Panc1 (cell line): ENCODE data around the gene ADCY9. TPM values are rescaled to one million over a fixed set of nuclear protein-coding genes. Genes with fewer than 3 reads are reported as not detected.

ENCODE experiments used
- ATAC-seq: fragments of 200-7000 bp; cut with Tn5 transposase; 2 replicates; pipeline ENCODE4 v1.9.1; 2020; ENCODE audit warnings: mild to moderate bottlenecking, moderate library complexity
- BruUV-seq: library from RNA; stranded (reverse); fragments of 400-500 nt; replicated peaks from 2 replicates; lab custom pipeline; 2021; lab: Mats Ljungman, UMichigan
- CTCF ChIA-PET: fragments of 300-600 bp; sonication (Branson Sonifier 250); formaldehyde crosslinking; loops from one replicate; lab custom pipeline; 2022; ENCODE audit warnings: antibody characterized with exemption; lab: Charles Lee
- POLR2A ChIA-PET: fragments of 300-600 bp; sonication (Branson Sonifier 250); formaldehyde crosslinking; loops from one replicate; lab custom pipeline; 2022; ENCODE audit warnings: antibody characterized with exemption; lab: Charles Lee
- DNase-seq: peaks from one replicate; pipeline ENCODE4 v3.0.0-alpha.2; 2010; ENCODE audit warnings: low read depth, low spot score
- H3K27ac ChIP-seq: 2 replicates; pipeline ENCODE4 v1.5.1; 2011; ENCODE audit warnings: mild to moderate bottlenecking, low read length, inconsistent platforms
- H3K27me3 ChIP-seq: fragments of 200-500 bp; sonication (Bioruptor generic); 2 replicates; pipeline ENCODE4 v1.6.0; 2014; ENCODE audit warnings: low read length, inconsistent platforms; ENCODE audit not compliant: control insufficient read depth, insufficient read depth
- H3K36me3 ChIP-seq: fragments of 200-500 bp; sonication (Bioruptor generic); 2 replicates; pipeline ENCODE4 v1.5.1; 2014; ENCODE audit warnings: inconsistent platforms, mild to moderate bottlenecking, low read length, moderate library complexity; ENCODE audit not compliant: control insufficient read depth, insufficient read depth
- H3K4me1 ChIP-seq: 2 replicates; pipeline ENCODE4 v1.5.1; 2011; ENCODE audit warnings: inconsistent platforms, mild to moderate bottlenecking, low read length, moderate library complexity; ENCODE audit not compliant: control insufficient read depth, insufficient read depth
- H3K4me3 ChIP-seq, 2 experiments: 2 replicates each; pipeline ENCODE4 v1.5.1; 2011 to 2012; ENCODE audit warnings: low read depth in 2 of 2, low read length in 2 of 2, mild to moderate bottlenecking in 2 of 2, inconsistent platforms in 1 of 2, moderate library complexity in 1 of 2
- H3K9me3 ChIP-seq: fragments of 200-500 bp; sonication (Bioruptor generic); 2 replicates; pipeline ENCODE4 v1.5.1; 2014; ENCODE audit warnings: low read depth, mild to moderate bottlenecking, inconsistent platforms, low read length, moderate library complexity; ENCODE audit not compliant: control insufficient read depth, insufficient read depth
- CTCF ChIP-seq: fragments of 450-650 bp; IDR thresholded peaks from 2 replicates; pipeline ENCODE4 v1.5.1; 2017; ENCODE audit warnings: mild to moderate bottlenecking
- POLR2AphosphoS5 ChIP-seq: IDR thresholded peaks from 2 replicates; pipeline ENCODE4 v1.6.1; 2012; ENCODE audit warnings: mild to moderate bottlenecking, low read depth, low read length, moderate library complexity
- REST ChIP-seq, 2 experiments: IDR thresholded peaks; 2 replicates each; pipeline ENCODE4 v1.6.1; 2011 to 2012; ENCODE audit warnings: low read depth in 2 of 2, control low read depth in 1 of 2, low read length in 1 of 2, mild to moderate bottlenecking in 1 of 2, moderate library complexity in 1 of 2; ENCODE audit not compliant: insufficient read depth in 1 of 2
- SIN3A ChIP-seq: IDR thresholded peaks from 2 replicates; pipeline ENCODE4 v1.6.1; 2012; ENCODE audit warnings: low read depth, mild to moderate bottlenecking, low read length, moderate library complexity, borderline replicate concordance; ENCODE audit not compliant: insufficient read depth
- TCF7L2 ChIP-seq: IDR thresholded peaks from 2 replicates; pipeline ENCODE4 v1.6.1; 2011; ENCODE audit warnings: mild to moderate bottlenecking, low read depth, low read length, inconsistent platforms
- in situ Hi-C: cut with HindIII; loops from 2 replicates; pipeline ENCODE4 v1.10.0; 2016; ENCODE audit warnings: low sequenced_read_pairs, low pct_unique_long_range_greater_than_20kb
- intact Hi-C: fragments of 100-400 bp; cut with micrococcal nuclease; formaldehyde crosslinking; loops from one replicate; pipeline ENCODE4 v1.10.0; 2022; ENCODE audit not compliant: unreplicated experiment
- total RNA-seq: library from RNA; stranded (reverse); gene quantifications from one replicate; pipeline ENCODE4 v1.2.1, GENCODE V29; 2021; ENCODE audit not compliant: unreplicated experiment

Gene ADCY9
- total RNA-seq, 1 experiment from 2014 or later: 29.8 TPM

DNA sequence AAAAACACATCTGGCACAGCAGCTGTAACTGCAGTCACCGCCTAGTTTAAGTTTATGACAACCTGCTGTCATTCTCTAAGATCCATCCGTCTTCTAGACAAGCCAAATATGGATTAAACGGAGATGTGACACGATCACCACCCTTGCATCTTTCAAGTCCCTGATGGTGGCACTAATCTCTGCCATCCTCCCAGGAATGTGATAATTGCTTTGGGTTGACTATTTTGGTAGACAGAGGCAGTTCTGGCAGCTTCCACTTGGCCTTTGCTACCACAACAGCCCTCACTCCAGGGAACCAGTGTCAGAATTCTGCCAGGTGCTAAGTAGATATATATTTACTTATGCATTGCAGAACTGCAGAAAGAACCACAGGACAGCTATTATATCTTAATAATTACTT, 81.3 kb downstream of the ADCY9 start:
- no peak for ATAC-seq
- in situ Hi-C loops: no loop called here

DNA sequence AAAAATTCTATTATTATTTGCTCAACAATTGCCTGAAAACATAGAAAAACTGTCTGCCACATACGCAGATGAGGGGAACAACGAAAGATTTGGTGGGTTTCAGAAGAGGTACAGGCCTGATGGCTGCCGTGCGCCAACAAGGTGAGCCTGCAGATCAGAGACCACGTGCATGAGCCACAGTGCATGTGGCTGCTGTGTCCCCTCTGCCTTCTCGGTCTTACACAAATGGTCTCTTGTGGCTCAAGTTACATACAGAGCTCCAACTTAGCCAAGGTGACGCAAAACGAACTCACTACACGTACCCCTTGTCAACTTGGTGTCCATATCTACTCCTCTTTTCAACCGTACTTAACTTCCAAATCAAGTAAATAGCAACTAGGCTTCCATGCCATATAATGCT, 82.3 kb downstream of the ADCY9 start:
- Histone ChIP-seq H3K9me3 (no peaks in the 10 kb centered on the region), H3K36me3 (no peaks in the 10 kb centered on the region), H3K4me3 (no peak overlapping the region), H3K27ac (no peak overlapping the region), H3K27me3 (no peaks in the 10 kb centered on the region), H3K4me1 (no peaks in the 10 kb centered on the region)
- BruUV-seq: no TSS peak
- intact Hi-C loops (no loop called here), in situ Hi-C loops (no loop called here)
- DNase-seq: no peak
- CTCF ChIA-PET: no interaction called here
- POLR2A ChIA-PET: no interaction called here
- ATAC-seq: no peak
- TF ChIP-seq SIN3A (no peak), POLR2AphosphoS5 (no peak), CTCF (no peak), REST (IDR thresholded peaks at IDR 0.05; ENCODE audit: insufficient read depth in 1 of 2, low read depth in 2 of 2, low read length in 1 of 2) (no peak), TCF7L2 (no peak)

More for the DNA sequence above, 81.3 kb downstream of the ADCY9 start:
- ChIA-PET CTCF (no interaction called here), POLR2A (interaction anchor here (0.5 kb wide), 1 partner anchor 138 kb away, joined by 4 read pairs; no protein-coding TSS in a partner anchor)
- no peak for DNase-seq
- H3K4me1 ChIP-seq: no peaks in the 10 kb centered on the region
- intact Hi-C loops: no loop called here
- H3K4me3 ChIP-seq: no peak overlapping the region
- no peak overlapping the region for H3K27ac ChIP-seq
- no peaks in the 10 kb centered on the region for H3K27me3 ChIP-seq
- no peaks in the 10 kb centered on the region for H3K9me3 ChIP-seq
- BruUV-seq: no TSS peak
- TF ChIP-seq POLR2AphosphoS5: no peak
- TF ChIP-seq TCF7L2: no peak
- no peak for TF ChIP-seq CTCF
- no peak for TF ChIP-seq SIN3A
- no peaks in the 10 kb centered on the region for H3K36me3 ChIP-seq

DNA sequence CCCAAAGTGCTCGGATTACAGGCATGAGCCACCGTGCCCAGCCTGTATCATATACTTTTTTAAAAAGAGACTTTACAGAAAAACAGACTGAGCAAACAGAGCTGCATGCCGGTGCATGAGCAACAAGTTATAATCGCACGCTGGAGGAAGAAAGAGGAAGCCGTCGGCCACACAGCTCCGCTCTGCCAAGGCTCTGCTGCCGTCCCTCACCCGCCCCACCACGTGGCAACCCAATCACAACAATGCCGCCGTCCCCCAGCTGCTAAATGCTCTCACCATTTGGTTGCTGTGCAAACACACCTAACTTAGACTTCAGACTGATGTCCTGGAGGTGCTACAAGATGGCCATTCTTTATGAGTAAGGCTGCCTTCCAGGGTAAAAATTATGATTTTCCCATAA, 83.5 kb downstream of the ADCY9 start:
- ATAC-seq: no peak
- BruUV-seq: no TSS peak
- POLR2A ChIA-PET: no interaction called here

More for the DNA sequence above, 83.5 kb downstream of the ADCY9 start:
- intact Hi-C loops (no loop called here), in situ Hi-C loops (no loop called here)
- CTCF ChIA-PET: no interaction called here
- DNase-seq: no peak
- no peak overlapping the region for H3K27ac ChIP-seq
- no peaks in the 10 kb centered on the region for H3K9me3 ChIP-seq
- H3K36me3 ChIP-seq: no peaks in the 10 kb centered on the region
- H3K4me1 ChIP-seq: no peaks in the 10 kb centered on the region
- H3K4me3 ChIP-seq: no peak overlapping the region
- TF ChIP-seq CTCF: no peak
- TF ChIP-seq TCF7L2: no peak
- TF ChIP-seq SIN3A: no peak
- no peaks in the 10 kb centered on the region for H3K27me3 ChIP-seq
